Measurements from ENCODE around the gene UNC50. TPM values are rescaled to one million over a fixed set of nuclear protein-coding genes. Genes with fewer than 3 reads are reported as not detected.

Gene UNC50
- total and polyA plus RNA-seq, 8 donors: 48.1 to 63.6 (median 54.6) TPM

GRCh38 chr2:98570356-98570755 lies 38.0 kb upstream of the UNC50 start:
- intact Hi-C loops (cut with DNase I): no loop called here
- no peak for TF ChIP-seq CTCF (IDR thresholded peaks at IDR 0.05)
- no peak overlapping the region for H3K27ac ChIP-seq

DNA sequence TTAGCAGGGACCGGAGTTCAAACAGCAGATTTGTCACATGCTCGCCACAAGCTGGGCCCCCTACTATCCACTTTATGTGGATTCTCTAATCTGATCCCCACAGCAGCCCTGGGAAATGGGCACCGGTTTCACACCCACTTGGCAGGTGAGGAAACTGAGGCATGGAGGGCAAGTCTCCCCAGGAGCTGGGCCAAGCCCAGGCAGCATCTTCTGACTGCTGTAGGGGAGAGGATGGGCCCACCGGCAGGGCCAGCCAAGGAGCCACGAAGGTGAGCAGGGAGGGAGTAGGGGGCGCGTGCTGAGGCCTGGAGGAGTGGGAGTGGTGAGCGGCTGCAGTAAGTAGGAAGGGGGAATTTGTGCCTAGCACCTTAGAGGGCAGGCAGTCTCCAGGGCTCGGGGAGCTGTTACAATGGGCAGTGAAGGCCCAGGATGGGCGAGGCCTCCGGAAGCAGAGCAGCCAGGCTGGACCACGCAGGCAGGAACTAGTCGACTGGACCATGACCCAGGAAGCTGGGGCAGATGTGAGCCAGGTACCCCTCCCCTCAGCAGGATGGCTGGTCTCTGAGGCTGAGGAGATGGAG lies 37.2 kb upstream of the UNC50 start:
- H3K4me3 ChIP-seq: no peak overlapping the region
- ATAC-seq (no peak), DNase-seq (no peak)
- no peaks in the 10 kb centered on the region for H3K4me1 ChIP-seq
- no peaks in the 10 kb centered on the region for H3K9me3 ChIP-seq
- H3K27ac ChIP-seq: no peak overlapping the region
- intact Hi-C loops (cut with DNase I): no loop called here
- H3K27me3 ChIP-seq: no peaks in the 10 kb centered on the region
- H3K36me3 ChIP-seq: peaks cover 0 to 99% of the 10 kb centered on the region in 2 donors
- no peak for TF ChIP-seq CTCF (IDR thresholded peaks at IDR 0.05)

More at GRCh38 chr2:98570356-98570755, 38.0 kb upstream of the UNC50 start:
- DNase-seq (no peak), ATAC-seq (no peak)
- peaks cover 0 to 100% of the 10 kb centered on the region in 2 donors for H3K36me3 ChIP-seq
- H3K27me3 ChIP-seq: no peaks in the 10 kb centered on the region
- H3K4me1 ChIP-seq: no peaks in the 10 kb centered on the region
- H3K4me3 ChIP-seq: no peak overlapping the region
- no peaks in the 10 kb centered on the region for H3K9me3 ChIP-seq

DNA sequence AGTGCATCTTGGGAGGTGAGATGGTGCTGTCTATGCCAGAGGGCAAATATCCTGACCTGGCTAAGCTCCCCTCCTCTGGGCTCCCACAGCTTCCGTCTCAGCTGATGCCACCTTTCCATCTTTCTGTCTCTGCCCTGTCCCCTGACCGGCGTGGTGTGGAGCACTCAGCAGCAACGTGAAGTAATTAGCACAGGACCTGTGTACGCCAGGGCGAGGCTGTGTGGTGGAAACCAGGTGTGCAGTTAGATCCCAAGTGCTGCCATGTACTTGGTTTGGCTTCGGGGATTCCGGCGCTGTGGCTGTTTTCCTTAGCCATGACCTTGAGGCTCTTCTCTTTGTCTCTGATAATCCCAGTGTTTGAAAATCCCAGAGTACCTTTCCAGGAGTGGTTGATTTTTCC lies 36.6 kb upstream of the UNC50 start:
- Histone ChIP-seq H3K27ac (no peak overlapping the region), H3K9me3 (no peaks in the 10 kb centered on the region), H3K4me3 (no peak overlapping the region), H3K4me1 (no peaks in the 10 kb centered on the region), H3K27me3 (no peaks in the 10 kb centered on the region), H3K36me3 (peaks cover 0 to 99% of the 10 kb centered on the region in 2 donors)
- no peak for ATAC-seq
- intact Hi-C loops (cut with DNase I): no loop called here
- no peak for DNase-seq
- TF ChIP-seq CTCF (IDR thresholded peaks at IDR 0.05): no peak

- no peak for TF ChIP-seq CTCF (IDR thresholded peaks at IDR 0.05)
- Histone ChIP-seq H3K27me3 (no peaks in the 10 kb centered on the region), H3K27ac (no peak overlapping the region), H3K36me3 (peaks cover 0 to 99% of the 10 kb centered on the region in 2 donors), H3K4me1 (no peaks in the 10 kb centered on the region), H3K4me3 (no peak overlapping the region), H3K9me3 (no peaks in the 10 kb centered on the region)
- ATAC-seq (no peak), DNase-seq (no peak)
- intact Hi-C loops (cut with DNase I): no loop called here
Measured at GRCh38 chr2:98572211-98572610, 36.2 kb upstream of the UNC50 start.

GRCh38 chr2:98572676-98573075 lies 35.7 kb upstream of the UNC50 start:
- no peak overlapping the region for H3K4me3 ChIP-seq
- DNase-seq (no peak), ATAC-seq (no peak)
- no peaks in the 10 kb centered on the region for H3K9me3 ChIP-seq
- no peak for TF ChIP-seq CTCF (IDR thresholded peaks at IDR 0.05)
- H3K4me1 ChIP-seq: no peaks in the 10 kb centered on the region
- peaks cover 0 to 99% of the 10 kb centered on the region in 2 donors for H3K36me3 ChIP-seq
- H3K27me3 ChIP-seq: no peaks in the 10 kb centered on the region
- intact Hi-C loops (cut with DNase I): no loop called here
- no peak overlapping the region for H3K27ac ChIP-seq
